ELR (cell line): ENCODE measurements around the gene GIPC2.
"Not testable (repeated sequence)": the region's sequence is repeated elsewhere in the genome, so short reads cannot be mapped to it uniquely, and the experiment has no call there.

ENCODE experiments used
- DNase-seq: peaks from one replicate; pipeline ENCODE4 v3.0.0-alpha.2; 2015; ENCODE audit warnings: low read depth

Gene GIPC2

GRCh38 chr1:78068681-78069283 lies 23.0 kb downstream of the GIPC2 start:
- DNase-seq: no peak

GRCh38 chr1:78069784-78070183 lies 24.0 kb downstream of the GIPC2 start:
- no peak for DNase-seq

- no peak for DNase-seq
These were observed 24.4 kb downstream of the GIPC2 start for GRCh38 chr1:78070210-78070609.

- DNase-seq: peak; percentile 90
These were observed 25.0 kb downstream of the GIPC2 start for GRCh38 chr1:78070758-78071157.

GRCh38 chr1:78071696-78072095 lies 25.9 kb downstream of the GIPC2 start:
- no peak for DNase-seq

- peak; percentile 33 for DNase-seq
These were observed 26.4 kb downstream of the GIPC2 start for GRCh38 chr1:78072216-78072615.

GRCh38 chr1:78073441-78073840 lies 27.7 kb downstream of the GIPC2 start:
- DNase-seq: no peak

GRCh38 chr1:78075621-78076020 lies 29.9 kb downstream of the GIPC2 start:
- peak; percentile 35 for DNase-seq

DNA sequence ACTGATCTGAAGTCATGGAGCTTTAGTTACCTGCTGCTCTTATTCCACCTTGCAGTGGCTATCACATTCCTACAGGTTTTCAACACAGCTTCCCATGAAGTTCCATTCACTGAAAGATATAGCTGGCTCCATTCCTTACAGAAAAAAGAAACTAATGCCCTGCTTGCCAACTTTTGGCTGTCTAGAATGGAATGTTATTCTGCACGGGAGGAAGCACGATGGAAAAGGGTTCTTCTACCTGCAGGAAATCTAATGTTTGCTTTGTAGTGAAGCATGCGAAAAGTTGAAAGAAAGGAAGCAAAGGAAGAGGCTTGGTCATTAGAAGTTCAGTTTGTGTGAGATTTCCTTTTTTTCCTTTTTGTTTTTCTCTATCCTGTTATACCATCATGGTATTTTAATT lies 32.6 kb downstream of the GIPC2 start:
- no peak for DNase-seq

- peak; percentile 59 for DNase-seq
These were observed 33.8 kb downstream of the GIPC2 start for GRCh38 chr1:78079580-78079979.

DNA sequence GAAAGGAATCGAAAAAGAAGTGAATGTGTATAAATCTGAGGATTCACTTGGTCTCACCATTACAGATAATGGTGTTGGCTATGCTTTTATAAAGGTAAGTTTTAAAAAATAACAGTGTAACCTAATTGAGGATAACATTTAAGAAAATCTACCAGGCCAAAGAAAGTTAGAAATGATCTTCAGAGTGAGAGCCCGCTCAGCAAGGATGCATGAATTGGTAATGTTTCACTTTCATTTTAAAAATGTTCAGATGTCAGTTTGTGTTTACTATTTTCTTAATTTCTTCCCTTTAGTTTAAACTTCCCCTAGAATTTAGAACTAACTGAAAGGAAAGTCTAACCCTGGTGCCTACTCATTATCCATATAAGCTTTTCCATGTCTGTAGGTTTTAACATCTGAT lies 35.0 kb downstream of the GIPC2 start:
- DNase-seq: no peak

GRCh38 chr1:78081980-78082860 lies 36.5 kb downstream of the GIPC2 start:
- DNase-seq: no peak

DNA sequence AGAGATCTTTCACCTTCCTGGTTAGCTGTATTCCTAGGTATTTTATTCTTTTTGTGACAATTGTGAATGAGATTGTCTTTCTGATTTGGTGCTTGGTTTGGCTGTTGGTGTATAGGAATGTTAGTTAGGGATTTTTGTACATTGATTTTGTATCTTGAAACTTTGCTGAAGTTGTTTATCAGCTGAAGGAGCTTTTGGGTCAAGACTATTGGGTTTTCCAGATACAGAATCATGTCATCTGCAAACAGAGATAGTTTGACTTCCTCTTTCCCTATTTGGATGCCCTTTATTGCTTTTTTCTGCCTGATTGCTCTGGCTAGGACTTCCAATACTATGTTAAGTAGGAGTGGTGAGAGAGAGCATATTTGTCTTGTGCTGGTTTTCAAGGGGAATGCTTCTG lies 38.9 kb downstream of the GIPC2 start:
- DNase-seq: not testable (repeated sequence)

DNA sequence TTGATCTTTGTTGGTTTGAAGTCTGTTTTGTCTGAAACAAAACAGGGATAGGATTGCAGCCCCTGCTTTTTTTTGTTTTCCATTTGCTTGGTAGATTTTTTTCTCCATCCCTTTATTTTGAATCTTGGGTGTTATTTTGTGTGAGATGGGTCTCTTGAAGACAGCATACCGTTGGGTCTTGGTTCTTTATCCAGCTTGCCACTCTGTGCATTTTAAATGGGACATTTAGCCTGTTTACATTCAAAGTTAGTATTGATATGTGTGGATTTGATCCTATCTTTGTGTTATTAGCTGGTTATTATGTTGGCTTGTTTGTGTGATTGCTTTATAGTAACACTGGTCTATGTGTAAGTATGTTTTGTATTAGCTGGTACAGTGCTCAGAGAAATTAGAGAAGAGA lies 40.9 kb downstream of the GIPC2 start:
- no peak for DNase-seq

DNA sequence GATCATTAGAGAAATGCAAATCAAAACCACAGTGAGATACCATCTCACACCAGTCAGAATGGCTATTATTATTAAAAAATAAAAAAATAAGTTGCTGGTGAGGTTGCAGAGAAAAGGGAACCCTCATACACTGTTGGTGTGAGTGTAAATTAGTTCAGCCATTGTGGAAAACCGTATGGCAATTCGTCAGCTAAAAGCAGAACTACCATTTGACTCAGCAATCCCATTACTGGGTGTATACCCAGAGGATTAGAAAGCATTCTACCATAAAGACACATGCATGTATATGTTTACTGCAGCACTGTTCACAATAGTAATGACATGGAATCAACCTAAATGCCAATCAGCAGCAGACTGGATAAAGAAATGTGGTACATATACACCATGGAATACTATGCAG lies 42.2 kb downstream of the GIPC2 start:
- DNase-seq: no peak

GRCh38 chr1:78088486-78088885 lies 42.7 kb downstream of the GIPC2 start:
- no peak for DNase-seq

DNA sequence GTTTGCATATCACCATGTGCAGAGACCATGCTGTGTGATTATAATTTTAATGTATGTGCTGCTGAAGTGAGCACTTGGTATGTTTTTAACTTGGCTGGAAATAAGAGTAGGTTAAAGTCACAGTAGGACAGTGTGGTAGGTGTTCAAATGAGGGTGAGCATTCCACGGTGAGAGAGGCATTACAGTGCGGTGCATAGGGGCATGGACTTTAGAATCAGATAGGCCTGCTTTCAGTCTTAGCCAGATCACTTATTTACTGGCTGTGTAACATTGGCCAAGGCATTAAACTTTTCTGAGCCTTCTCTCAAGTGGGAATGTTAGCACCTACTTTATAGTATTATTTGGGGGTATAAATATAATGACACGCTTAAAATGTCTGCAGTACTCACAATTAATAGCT lies 43.2 kb downstream of the GIPC2 start:
- no peak for DNase-seq

DNA sequence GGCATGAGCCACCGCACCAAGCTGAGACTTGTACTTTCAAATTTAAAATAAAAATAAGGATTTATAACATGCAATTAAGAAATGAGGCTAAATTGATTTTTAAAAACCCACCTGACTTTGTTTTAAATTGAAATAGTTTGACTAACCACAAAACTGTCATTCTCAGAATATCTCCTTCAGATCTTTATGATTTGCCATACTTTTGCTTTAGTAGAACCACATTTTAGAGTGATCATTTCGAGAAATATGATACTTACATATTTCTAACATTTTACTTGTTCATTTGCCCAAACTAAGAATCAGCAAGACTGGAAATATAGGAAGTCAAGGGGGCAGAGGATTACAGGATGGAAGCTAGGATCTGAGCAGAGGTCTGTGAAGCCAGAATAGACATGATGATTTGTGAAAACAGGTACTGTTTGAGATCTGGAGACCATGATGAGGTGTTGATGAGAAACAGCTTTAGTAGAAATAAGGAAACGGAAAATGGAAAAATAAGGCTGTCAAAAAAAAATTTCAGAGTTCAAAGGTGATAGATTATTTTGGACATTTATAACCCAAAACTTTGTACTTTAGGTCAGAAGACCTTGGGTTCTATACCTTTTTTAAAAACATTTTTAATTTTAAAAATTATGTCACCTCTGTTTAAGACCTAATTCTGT lies 44.8 kb downstream of the GIPC2 start:
- DNase-seq: no peak

DNA sequence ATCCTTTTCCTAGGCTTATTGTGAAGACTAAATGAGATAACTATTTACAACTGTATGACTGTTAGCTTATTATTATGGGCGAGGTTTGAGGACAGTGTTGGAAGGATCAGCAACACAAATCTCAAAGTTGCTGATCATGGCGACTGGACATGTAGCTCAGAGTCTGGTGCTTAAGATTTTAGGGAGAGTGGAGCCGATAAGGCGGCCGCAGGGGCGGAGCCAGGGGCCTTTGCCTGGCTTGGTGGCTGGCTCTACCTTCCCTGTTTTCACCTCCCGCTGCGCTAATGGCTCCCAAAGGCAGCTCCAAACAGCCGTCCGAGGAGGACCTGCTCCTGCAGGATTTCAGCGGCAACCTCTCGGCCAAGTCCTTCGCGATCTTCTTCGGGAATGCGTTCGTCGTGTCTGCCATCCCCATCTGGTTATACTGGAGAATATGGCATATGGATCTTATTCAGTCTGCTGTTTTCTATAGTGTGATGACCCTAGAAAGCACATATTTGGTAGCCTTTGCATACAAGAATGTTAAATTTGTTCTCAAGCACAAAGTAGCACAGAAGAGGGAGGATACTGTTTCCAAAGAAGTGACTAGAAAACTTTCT lies 45.5 kb downstream of the GIPC2 start:
- no peak for DNase-seq

- no peak for DNase-seq
These were observed 46.1 kb downstream of the GIPC2 start for GRCh38 chr1:78091886-78092285.

GRCh38 chr1:78092643-78093042 lies 46.9 kb downstream of the GIPC2 start:
- DNase-seq: peak; percentile 84

DNA sequence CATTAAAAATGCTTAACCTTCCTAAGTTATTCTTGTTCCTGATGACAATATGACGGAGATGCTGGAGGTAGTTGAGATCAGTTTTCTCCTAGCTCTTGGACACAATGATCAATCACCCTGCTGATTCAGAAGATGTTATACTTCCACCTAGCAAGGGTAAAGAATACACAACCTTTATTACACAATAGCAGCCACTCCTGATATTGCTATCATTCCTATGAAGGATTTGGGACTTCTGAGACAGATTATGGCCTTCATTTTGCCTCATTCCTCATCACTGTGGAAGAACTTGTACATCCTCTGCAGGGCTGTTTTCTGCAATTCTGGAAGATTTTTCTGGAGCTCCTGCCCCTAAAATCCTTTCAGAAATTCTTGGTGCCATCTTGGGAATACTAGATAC lies 47.8 kb downstream of the GIPC2 start:
- DNase-seq: no peak

DNA sequence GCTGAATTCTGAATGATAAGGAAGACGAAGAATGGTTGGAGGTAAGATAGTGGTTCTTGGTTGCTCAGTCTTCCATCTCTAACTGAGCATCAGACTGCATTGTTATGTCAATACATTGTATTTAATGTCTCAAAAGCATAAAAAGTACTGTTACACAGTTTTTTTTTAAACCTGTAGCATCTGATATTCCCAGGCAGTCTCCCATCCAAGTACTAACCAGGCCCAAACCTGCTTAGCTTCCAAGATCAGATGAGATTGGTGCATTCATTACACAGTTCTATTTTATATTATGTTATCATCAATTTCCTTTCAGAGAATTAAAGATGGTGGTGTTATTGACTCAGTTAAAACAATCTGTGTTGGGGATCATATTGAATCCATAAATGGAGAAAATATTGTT lies 48.9 kb downstream of the GIPC2 start:
- DNase-seq: no peak
